Progenitor cell of endocrine pancreas (in vitro differentiated cells): Measurements from ENCODE around the gene ALG12. TPM values are rescaled to one million over a fixed set of nuclear protein-coding genes. Genes with fewer than 3 reads are reported as not detected.

Experiments used
- DNase-seq: peaks from one replicate; pipeline ENCODE4 v3.0.0; 2021; ENCODE audit warnings: low spot score; ENCODE audit not compliant: unreplicated experiment
- H3K27ac Mint-ChIP-seq: 2 replicates; pipeline ENCODE4 v1.8.0; 2021; ENCODE audit warnings: mild to moderate bottlenecking, moderate library complexity, mixed read lengths
- H3K27me3 Mint-ChIP-seq: 2 replicates; pipeline ENCODE4 v1.8.0; 2021; ENCODE audit warnings: mixed read lengths
- H3K36me3 Mint-ChIP-seq: 2 replicates; pipeline ENCODE4 v1.8.0; 2022; ENCODE audit warnings: mixed read lengths; ENCODE audit not compliant: insufficient read depth
- H3K4me1 Mint-ChIP-seq: 2 replicates; pipeline ENCODE4 v1.8.0; 2021; ENCODE audit warnings: low read depth, mixed read lengths
- H3K4me3 Mint-ChIP-seq: 2 replicates; pipeline ENCODE4 v1.8.0; 2021; ENCODE audit warnings: low read depth, mild to moderate bottlenecking, moderate library complexity, mixed read lengths
- H3K9me3 Mint-ChIP-seq: 2 replicates; pipeline ENCODE4 v1.8.0; 2021; ENCODE audit warnings: low read depth, mixed read lengths
- total RNA-seq: library from RNA; stranded (reverse); gene quantifications from 2 replicates; pipeline ENCODE4 v1.2.1, GENCODE V29; 2021
- TF ChIP-seq, protein P1 (sequence below): fragments of 200-600 bp; sonication (generic); IDR thresholded peaks from one replicate; pipeline ENCODE4 v1.5.0; 2021; ENCODE audit warnings: antibody characterized with exemption, mild to moderate bottlenecking; ENCODE audit not compliant: unreplicated experiment

Gene ALG12
- total RNA-seq, 1 donor from 2014 or later, result 25.7 TPM

DNA sequence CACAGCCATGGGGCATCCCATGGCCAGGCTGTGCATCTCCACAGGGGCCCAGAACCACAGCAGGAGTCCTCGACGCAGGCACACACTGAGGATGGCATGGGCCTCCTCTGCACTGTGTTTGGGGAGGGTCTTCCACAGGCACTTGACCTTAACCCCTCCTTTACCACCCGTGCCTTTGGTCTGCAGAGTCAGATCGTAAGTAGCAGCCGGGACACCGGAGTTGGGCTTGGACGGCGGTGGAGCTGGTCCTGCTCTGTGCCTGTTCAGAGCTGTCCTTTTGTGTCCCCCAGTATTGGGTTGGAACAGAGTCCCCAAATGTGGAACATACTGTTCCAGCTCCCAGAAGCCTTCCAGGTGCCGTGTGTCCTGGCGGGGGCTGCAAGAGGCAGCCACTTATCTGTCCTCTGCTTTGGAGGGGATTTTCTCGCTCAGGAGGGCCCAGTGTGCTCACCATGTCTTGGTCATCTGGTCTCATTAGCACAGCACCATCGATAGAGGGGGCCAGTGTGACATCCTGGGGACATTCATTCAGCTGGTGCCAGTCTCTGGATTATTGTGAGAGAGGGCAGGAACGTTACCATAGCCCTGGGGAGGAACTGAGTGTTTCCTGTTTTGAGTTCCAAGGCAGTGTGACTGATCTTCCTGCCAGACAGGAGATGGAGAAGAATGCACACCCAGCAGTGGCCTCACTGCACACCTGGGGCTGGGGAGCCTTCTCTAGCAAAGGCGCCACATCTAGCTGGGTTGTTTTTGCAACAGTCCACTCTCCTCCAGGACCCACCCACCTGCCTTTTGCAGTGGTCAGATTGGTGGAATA lies 12.6 kb upstream of the ALG12 start:
- Mint-ChIP-seq H3K4me3 (no peak overlapping the region), H3K27ac (no peak overlapping the region), H3K36me3 (no peaks in the 10 kb centered on the region), H3K9me3 (no peaks in the 10 kb centered on the region), H3K4me1 (no peaks in the 10 kb centered on the region), H3K27me3 (peaks cover 19% of the 10 kb centered on the region)
- TF ChIP-seq, protein P1, sequence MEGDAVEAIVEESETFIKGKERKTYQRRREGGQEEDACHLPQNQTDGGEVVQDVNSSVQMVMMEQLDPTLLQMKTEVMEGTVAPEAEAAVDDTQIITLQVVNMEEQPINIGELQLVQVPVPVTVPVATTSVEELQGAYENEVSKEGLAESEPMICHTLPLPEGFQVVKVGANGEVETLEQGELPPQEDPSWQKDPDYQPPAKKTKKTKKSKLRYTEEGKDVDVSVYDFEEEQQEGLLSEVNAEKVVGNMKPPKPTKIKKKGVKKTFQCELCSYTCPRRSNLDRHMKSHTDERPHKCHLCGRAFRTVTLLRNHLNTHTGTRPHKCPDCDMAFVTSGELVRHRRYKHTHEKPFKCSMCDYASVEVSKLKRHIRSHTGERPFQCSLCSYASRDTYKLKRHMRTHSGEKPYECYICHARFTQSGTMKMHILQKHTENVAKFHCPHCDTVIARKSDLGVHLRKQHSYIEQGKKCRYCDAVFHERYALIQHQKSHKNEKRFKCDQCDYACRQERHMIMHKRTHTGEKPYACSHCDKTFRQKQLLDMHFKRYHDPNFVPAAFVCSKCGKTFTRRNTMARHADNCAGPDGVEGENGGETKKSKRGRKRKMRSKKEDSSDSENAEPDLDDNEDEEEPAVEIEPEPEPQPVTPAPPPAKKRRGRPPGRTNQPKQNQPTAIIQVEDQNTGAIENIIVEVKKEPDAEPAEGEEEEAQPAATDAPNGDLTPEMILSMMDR, result peak; percentile 34
- DNase-seq, result no peak

DNA sequence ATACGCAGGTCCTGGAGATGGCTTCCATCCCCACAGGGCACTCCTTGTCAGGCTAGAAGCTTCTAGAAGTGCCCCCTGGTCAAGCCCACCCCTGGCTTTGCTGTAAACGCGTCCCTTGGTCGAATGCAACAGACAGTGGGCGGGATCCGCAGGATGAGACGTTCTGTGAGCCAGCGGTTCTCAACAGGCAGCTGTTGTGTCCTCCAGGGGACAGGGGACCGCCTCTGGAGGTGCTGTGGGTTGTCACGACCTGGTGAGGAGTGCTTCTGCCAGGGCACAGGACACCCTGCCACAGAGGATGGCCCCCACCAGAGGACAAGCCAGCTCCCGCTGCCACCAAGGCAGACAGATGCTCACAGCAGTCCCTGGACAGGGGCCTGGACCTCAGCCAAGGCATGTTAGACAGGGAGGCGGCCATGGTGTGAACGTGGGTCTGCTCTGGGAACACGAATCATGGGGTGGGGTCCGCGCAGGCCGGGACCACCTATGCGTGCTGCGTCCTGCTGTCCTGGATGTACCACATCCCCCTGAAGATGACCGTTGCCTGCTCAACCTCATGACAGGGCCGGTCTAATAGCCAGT lies 11.8 kb upstream of the ALG12 start:
- no peak for DNase-seq
- TF ChIP-seq, protein P1, result no peak
- H3K9me3 Mint-ChIP-seq, result no peaks in the 10 kb centered on the region
- peaks cover 3% of the 10 kb centered on the region for H3K36me3 Mint-ChIP-seq
- H3K27me3 Mint-ChIP-seq, result peaks cover 19% of the 10 kb centered on the region
- H3K27ac Mint-ChIP-seq, result no peak overlapping the region
- H3K4me3 Mint-ChIP-seq, result no peak overlapping the region
- no peaks in the 10 kb centered on the region for H3K4me1 Mint-ChIP-seq

DNA sequence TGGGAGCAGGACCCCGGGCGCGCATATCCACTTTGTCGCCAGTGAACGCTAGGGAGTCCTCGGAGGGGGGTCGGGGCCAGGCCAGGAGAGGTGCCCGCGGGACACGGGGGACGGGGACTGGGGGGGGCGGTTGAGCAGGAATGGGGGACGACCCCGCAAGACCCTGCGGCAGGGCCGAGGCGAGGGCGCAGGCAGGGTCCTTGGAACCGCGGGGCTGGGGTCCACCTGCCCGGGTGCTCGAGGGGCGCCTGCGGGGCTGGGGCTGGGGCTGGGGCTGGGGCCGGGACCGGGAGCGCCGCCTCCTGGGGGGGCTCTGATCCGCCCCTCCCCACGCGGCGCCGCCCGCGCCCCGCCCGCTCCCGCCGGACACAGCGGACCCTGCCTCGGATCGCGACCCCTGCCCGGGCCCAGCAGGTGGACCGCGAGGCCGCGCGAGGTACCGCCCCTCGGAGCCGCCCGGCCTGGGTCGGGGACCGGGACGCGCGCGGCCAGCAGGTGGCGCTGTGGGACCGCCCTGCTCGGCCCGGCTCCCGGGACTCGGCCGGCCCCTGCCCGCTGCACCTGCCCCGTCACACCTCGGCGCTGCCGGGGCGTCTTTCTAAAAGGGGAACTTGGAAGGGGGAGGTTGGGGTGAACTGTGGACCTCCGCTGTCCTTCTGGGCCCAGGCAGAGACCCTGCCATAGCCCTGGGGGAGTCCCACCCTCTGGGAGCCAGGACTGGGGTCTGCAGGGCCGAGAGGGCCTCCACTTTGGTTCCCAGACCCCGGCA lies 11.2 kb upstream of the ALG12 start:
- Mint-ChIP-seq H3K36me3 (peaks cover 4% of the 10 kb centered on the region), H3K27me3 (peaks cover 19% of the 10 kb centered on the region), H3K9me3 (no peaks in the 10 kb centered on the region), H3K4me3 (no peak overlapping the region), H3K4me1 (no peaks in the 10 kb centered on the region), H3K27ac (no peak overlapping the region)
- DNase-seq, result peak; percentile 86
- TF ChIP-seq, protein P1, result peak; percentile 98

DNA sequence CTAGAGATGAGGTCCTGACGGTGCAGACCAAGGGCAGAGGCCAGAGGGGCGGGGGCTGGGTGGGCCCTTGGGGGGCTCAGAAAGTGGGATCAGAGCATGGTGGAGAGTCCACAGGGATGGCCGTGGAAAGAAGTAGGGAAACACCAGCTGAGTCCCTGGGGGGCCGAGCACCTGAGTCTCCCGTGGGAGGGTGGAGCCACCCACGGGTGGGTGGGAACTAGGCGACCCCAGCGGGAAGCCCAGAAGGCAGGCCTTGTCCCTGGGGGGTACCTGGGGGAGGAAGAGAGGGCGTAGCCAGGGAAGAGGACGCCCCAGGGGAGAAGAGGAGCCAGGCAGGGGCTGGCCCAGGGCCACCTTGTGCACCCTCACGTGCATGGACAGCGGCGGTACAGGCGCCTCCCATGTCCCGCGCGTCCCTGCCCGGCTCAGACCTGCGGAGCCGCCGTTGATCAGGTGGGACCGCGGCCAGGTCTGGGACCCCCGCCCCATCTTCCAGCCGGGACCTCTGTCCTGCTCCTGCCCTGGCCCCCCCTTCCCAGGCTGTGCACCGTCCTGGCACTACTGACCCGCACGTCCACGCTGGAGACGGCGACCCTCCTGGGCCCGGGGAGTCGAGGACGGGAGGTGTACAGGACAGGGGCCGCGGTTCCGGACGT lies 10.4 kb upstream of the ALG12 start:
- H3K27ac Mint-ChIP-seq, result no peak overlapping the region
- TF ChIP-seq, protein P1, result no peak
- H3K36me3 Mint-ChIP-seq, result peaks cover 4% of the 10 kb centered on the region
- DNase-seq, result no peak
- H3K9me3 Mint-ChIP-seq, result no peaks in the 10 kb centered on the region
- no peaks in the 10 kb centered on the region for H3K4me1 Mint-ChIP-seq
- peaks cover 19% of the 10 kb centered on the region for H3K27me3 Mint-ChIP-seq
- no peak overlapping the region for H3K4me3 Mint-ChIP-seq

DNA sequence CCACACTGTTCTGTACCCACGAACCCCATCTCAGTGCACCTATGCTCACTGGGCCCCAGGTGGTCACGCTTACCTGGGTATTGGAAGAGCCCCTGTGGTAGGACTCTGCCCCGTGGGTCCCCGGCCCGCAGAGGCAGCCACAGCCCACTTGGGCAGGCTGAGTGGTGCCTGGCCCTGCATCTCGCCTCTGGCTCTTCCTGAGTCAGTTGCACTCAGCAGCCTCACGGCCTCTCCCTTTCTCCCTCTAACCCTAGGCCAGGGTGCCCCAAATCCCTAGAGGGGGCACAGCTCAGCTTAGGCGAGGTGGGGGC lies 9.9 kb upstream of the ALG12 start:
- Mint-ChIP-seq H3K27ac (no peak overlapping the region), H3K36me3 (peaks cover 4% of the 10 kb centered on the region), H3K27me3 (peaks cover 17% of the 10 kb centered on the region), H3K4me1 (no peaks in the 10 kb centered on the region), H3K4me3 (no peak overlapping the region), H3K9me3 (no peaks in the 10 kb centered on the region)
- DNase-seq, result no peak
- TF ChIP-seq, protein P1, result no peak
